ENCODE measurements around the gene OLA1.

DNA sequence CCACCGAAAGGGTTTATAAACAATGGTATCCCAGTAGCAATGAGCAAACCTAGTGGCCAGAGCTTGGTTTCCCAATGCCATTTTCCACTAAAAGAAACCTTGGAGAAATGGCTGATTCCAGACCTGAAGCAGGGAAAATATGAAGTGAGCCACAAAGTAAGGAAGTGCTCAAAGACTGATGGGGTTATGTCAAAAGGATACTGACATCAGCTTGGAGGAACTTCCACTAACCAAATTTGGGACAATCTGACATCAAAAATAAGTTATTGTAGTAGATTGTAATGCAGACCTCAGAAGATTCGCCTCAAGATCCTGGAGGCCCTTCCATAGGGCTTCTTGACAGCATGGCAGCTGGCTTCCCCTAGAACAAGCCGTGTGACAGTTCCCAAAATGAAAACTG, 203.8 kb downstream of the OLA1 start:
- TF ChIP-seq POLR2AphosphoS5 (IDR thresholded peaks at IDR 0.05; ENCODE audit: low read depth, low read length) (no peak), POLR2A (IDR thresholded peaks at IDR 0.05; ENCODE audit: low read depth, low read length) (no peak), TAF1 (IDR thresholded peaks at IDR 0.05; ENCODE audit: borderline replicate concordance, low read depth, low read length) (no peak)

All from GM12892 (cell line).